Measurements from ENCODE around the gene SMYD3.

SMYD3 gene

GRCh38 chr1:246136477-246136876 is 370.6 kb downstream of the SMYD3 start:
- Histone ChIP-seq H3K36me3 (replicated peaks; ENCODE audit: insufficient read depth, low read length) (no peaks in the 10 kb centered on the region), H3K4me3 (ENCODE audit: low read length) (no peak overlapping the region), H3K9me3 (replicated peaks; ENCODE audit: insufficient read depth, low read length) (no peaks in the 10 kb centered on the region), H3K27ac (ENCODE audit: low read length) (no peak overlapping the region), H3K4me2 (ENCODE audit: low read depth, low read length) (no peak overlapping the region), H3F3A (ENCODE audit: insufficient read depth, low read length) (no peaks in the 10 kb centered on the region), H4K20me1 (ENCODE audit: insufficient read depth, low read length) (no peaks in the 10 kb centered on the region), H3K79me2 (ENCODE audit: low read length) (no peaks in the 10 kb centered on the region), H2AFZ (ENCODE audit: low read length) (no peak overlapping the region), H3K4me1 (ENCODE audit: low read length) (no peaks in the 10 kb centered on the region), H3K9ac (ENCODE audit: low read length) (no peak overlapping the region), H3K9me2 (replicated peaks; ENCODE audit: insufficient read depth, low read length) (no peaks in the 10 kb centered on the region), H3K27me3 (replicated peaks; ENCODE audit: insufficient read depth, low read length) (no peaks in the 10 kb centered on the region)
- TF ChIP-seq EZH2phosphoT487 (IDR thresholded peaks at IDR 0.05; ENCODE audit: low read length), result no peak
- no peak for TF ChIP-seq CTCF (IDR thresholded peaks at IDR 0.05; ENCODE audit: low read length)
- TF ChIP-seq EZH2 (optimal IDR thresholded peaks at IDR 0.05; ENCODE audit: low read depth, low read length), result no peak
- DNase-seq, result no peak

- H3K4me2 ChIP-seq (ENCODE audit: low read depth, low read length), result no peak overlapping the region
- H4K20me1 ChIP-seq (ENCODE audit: insufficient read depth, low read length), result no peaks in the 10 kb centered on the region
- no peaks in the 10 kb centered on the region for H3K9me3 ChIP-seq (replicated peaks; ENCODE audit: insufficient read depth, low read length)
- no peak for DNase-seq
- H3K4me1 ChIP-seq (ENCODE audit: low read length), result no peaks in the 10 kb centered on the region
- H3K36me3 ChIP-seq (replicated peaks; ENCODE audit: insufficient read depth, low read length), result no peaks in the 10 kb centered on the region
- no peak overlapping the region for H3K4me3 ChIP-seq (ENCODE audit: low read length)
- H3F3A ChIP-seq (ENCODE audit: insufficient read depth, low read length), result no peaks in the 10 kb centered on the region
- no peaks in the 10 kb centered on the region for H3K9me2 ChIP-seq (replicated peaks; ENCODE audit: insufficient read depth, low read length)
- no peaks in the 10 kb centered on the region for H3K27me3 ChIP-seq (replicated peaks; ENCODE audit: insufficient read depth, low read length)
- H3K27ac ChIP-seq (ENCODE audit: low read length), result no peak overlapping the region
- H3K79me2 ChIP-seq (ENCODE audit: low read length), result no peaks in the 10 kb centered on the region
- TF ChIP-seq CTCF (IDR thresholded peaks at IDR 0.05; ENCODE audit: low read length), result no peak
- no peak for TF ChIP-seq EZH2phosphoT487 (IDR thresholded peaks at IDR 0.05; ENCODE audit: low read length)
- no peak for TF ChIP-seq EZH2 (optimal IDR thresholded peaks at IDR 0.05; ENCODE audit: low read depth, low read length)
- H2AFZ ChIP-seq (ENCODE audit: low read length), result no peak overlapping the region
- H3K9ac ChIP-seq (ENCODE audit: low read length), result no peak overlapping the region
These were observed 372.3 kb downstream of the SMYD3 start for GRCh38 chr1:246134789-246135188.

GRCh38 chr1:246131095-246131494 is 376.0 kb downstream of the SMYD3 start:
- no peaks in the 10 kb centered on the region for H3K4me1 ChIP-seq (ENCODE audit: low read length)
- no peak overlapping the region for H3K9ac ChIP-seq (ENCODE audit: low read length)
- H3K79me2 ChIP-seq (ENCODE audit: low read length), result no peaks in the 10 kb centered on the region
- H3K36me3 ChIP-seq (replicated peaks; ENCODE audit: insufficient read depth, low read length), result no peaks in the 10 kb centered on the region
- H3K9me3 ChIP-seq (replicated peaks; ENCODE audit: insufficient read depth, low read length), result no peaks in the 10 kb centered on the region
- H4K20me1 ChIP-seq (ENCODE audit: insufficient read depth, low read length), result no peaks in the 10 kb centered on the region
- no peak overlapping the region for H2AFZ ChIP-seq (ENCODE audit: low read length)
- no peak for TF ChIP-seq EZH2 (optimal IDR thresholded peaks at IDR 0.05; ENCODE audit: low read depth, low read length)
- no peak for TF ChIP-seq EZH2phosphoT487 (IDR thresholded peaks at IDR 0.05; ENCODE audit: low read length)
- no peak for TF ChIP-seq CTCF (IDR thresholded peaks at IDR 0.05; ENCODE audit: low read length)
- no peaks in the 10 kb centered on the region for H3F3A ChIP-seq (ENCODE audit: insufficient read depth, low read length)
- H3K4me2 ChIP-seq (ENCODE audit: low read depth, low read length), result no peak overlapping the region
- no peak for DNase-seq
- H3K27me3 ChIP-seq (replicated peaks; ENCODE audit: insufficient read depth, low read length), result no peaks in the 10 kb centered on the region
- H3K27ac ChIP-seq (ENCODE audit: low read length), result no peak overlapping the region
- no peaks in the 10 kb centered on the region for H3K9me2 ChIP-seq (replicated peaks; ENCODE audit: insufficient read depth, low read length)
- H3K4me3 ChIP-seq (ENCODE audit: low read length), result no peak overlapping the region
